ENCODE measurements around the gene ZNF398.
A peak's percentile ranks its signal among the peaks of the same experiment; 100 is the strongest.

The ZNF398 gene

DNA sequence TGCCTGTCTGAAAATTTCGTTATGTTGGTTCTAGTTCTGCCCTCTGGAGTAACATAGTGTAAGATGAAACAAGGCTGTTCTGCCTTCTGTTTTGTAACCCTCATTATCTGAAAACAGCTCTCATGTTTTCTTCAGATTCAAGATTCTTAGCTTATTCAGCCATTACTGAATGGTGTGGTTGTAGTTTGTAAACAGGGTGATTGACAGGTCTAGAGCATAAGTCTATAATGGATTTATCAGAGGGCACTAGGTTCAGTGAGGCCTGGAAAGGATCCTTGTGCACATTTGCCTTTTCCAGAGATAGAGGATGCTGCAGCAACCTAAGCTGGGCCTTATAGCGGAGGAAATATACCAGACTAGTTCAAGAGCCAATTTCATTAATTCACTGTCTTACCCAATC, 6.1 kb downstream of the ZNF398 start:
- no peak for DNase-seq

- no peak for DNase-seq
Measured at GRCh38 chr7:149154056-149154455, 6.8 kb downstream of the ZNF398 start.

DNA sequence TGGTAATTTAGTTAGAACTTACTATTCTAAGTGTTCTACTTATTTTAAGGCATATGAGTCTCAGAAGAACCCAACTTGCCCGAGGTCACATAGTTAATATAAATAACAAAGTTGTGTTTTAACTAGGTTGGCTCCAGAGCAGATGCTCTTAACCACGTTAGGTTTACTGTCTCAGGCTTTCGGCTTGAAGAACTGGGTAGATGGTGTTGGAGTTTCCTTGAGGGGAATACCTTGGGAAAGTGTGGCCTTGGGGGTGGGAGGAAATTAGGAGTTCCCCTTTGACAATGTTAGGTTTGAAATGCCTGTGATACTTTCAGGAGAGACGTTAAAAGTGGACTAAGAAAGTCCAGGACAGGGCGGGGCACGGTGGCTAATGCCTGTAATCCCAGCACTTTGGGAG, 9.6 kb downstream of the ZNF398 start:
- no peak for DNase-seq

DNA sequence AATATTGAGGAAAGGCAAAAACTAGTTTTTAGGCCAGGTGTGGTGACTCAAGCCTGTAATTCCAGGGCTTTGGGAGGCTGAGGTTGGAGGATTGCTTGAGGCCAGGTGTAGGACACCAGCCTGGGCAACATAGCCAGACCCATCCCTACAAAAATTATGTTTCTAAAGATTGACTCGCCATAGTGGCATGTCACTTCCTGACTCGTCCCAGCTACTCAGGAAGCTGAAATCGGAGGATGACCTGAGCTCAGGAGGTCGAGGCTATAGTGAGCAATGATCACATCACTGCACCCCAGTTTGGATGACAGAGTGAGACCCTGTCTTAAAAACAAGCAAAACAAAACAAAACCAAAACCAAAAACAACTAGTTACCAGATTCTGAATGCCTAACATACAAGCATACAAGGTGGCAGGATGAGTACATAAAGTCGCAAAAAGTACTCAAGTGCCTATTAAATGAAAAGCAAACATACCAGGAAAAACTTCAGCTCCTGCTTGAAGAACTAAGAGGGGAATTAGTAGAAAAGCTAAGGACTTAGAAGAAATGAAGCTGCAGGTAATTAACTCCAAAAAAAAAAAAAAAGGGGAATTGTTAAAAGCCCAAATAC, 14.1 kb downstream of the ZNF398 start:
- no peak for DNase-seq

GRCh38 chr7:149166142-149166541, 18.9 kb downstream of the ZNF398 start:
- DNase-seq: no peak

- no peak for DNase-seq
Measured at GRCh38 chr7:149166630-149167352, 19.5 kb downstream of the ZNF398 start.

GRCh38 chr7:149171892-149172533, 24.8 kb downstream of the ZNF398 start:
- DNase-seq: no peak

- no peak for DNase-seq
Measured at GRCh38 chr7:149172534-149172920, 25.3 kb downstream of the ZNF398 start.

DNA sequence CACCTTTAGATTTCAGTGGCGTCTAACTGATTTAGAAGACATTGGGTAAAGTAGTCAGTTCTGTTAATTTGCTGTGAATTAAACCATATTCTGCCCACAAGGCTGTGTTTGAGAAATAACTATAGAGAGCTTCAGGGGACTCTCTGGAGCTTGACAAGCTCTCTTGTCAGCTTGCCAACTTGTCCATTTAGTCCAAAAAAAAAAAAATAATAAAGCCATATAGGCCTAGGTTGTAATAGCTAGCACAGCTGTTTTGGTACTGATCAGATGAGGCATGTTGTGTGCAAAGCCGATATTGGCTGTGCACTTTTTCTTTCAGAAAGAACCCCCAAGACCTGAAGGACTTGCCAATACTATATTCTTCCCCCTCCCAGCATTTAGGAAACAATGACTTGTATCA, 27.9 kb downstream of the ZNF398 start:
- no peak for DNase-seq

- DNase-seq: no peak
Measured at GRCh38 chr7:149179241-149179640, 32.0 kb downstream of the ZNF398 start.

DNA sequence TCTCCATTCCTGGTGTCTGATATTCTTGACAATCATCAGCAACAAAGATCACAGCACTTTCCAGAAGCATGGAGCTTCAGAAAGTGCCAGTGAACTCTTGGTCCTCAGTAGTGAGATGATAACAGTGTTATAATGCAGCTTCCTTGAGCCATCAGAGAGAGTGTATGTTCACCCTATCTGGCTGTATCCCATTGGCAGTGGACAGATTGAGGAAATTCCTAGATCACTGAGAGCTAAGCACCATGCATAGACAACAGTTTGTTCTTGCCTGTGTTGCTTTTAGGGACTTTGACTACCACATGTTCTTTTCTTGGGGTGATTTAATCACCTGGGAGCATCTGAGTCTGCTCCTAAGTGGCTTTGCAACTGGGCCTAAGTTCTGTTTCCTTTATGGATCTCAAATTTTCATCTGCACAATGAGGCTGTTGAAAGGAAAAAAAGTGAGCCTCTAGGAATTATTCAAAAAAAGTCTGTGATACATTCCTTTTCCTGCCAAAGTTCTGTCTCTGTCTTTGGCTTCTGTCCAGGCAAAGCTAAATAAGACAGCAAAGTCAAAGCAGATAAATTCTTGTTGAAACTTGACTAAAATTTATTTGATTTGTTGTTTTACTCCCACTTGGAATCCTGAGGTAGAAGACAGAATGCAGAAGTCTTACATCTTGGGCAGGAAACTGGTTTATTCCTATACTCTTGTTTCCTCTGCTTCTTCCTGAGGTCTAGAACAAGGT, 33.6 kb downstream of the ZNF398 start:
- DNase-seq: no peak

DNA sequence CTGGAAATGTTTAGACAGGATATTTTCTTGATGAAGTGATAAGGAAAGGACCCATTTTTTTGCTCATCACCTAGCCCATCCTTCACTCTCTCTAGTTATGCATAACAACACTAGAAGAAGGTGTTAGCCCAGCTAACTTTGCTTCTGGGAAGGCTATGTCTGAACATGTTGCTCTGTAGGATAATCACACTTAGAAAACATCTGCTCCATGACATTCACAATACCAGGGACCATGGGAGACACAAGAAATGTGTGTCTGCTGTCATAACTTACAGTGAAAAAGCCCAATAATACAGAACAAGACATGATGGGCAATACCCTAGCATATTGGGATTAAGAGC, 34.2 kb downstream of the ZNF398 start:
- no peak for DNase-seq

- no peak for DNase-seq
Measured at GRCh38 chr7:149184274-149184673, 37.0 kb downstream of the ZNF398 start.

DNA sequence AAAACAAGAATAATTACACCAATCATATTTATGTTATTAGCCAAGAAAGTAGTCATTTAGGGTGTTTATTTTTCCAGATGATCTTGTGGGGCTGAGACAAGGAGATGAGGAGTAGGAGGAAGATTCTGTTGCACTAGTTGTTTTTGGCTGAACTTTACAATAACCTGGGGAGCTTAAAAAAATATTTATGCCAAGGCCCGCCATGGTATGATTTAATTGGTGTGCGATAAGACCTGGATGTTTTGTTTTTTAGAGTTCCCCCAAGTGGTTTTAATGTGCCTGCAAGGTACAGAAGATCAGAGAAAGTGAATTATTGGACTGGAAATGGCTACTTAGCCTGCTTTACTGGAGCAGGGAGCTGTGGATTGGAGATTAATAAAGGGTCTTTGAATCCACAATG, 41.0 kb downstream of the ZNF398 start:
- no peak for DNase-seq

DNA sequence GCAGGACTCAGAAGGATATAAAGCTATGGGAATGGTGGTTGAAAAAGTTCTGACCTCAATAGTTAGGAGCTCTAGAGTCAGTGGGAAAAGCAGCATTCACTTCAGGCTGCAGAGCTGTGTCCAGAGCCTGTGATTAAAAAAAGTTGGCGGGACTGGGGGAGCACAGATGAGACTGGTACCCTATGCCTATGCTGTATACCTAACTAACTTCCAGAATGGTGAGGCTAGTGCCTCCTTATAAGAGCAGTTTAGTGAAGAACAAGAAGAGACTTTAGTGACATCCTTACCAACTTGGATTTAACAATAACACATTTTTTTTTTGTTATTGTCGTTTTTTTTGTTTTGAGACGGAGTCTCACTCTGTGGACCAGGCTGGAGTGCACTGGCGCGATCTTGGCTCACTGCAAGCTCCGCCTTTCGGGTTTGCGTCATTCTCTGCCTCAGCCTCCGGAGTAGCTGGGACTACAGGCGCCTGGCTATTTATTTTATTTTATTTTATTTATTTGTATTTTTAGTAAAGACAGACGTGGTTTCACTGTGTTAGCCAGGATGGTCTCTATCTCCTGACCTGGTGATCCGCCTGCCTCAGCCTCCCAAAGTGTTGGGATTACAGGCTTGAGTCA, 41.5 kb downstream of the ZNF398 start:
- DNase-seq: no peak

GRCh38 chr7:149191851-149192250, 44.6 kb downstream of the ZNF398 start:
- no peak for DNase-seq

DNA sequence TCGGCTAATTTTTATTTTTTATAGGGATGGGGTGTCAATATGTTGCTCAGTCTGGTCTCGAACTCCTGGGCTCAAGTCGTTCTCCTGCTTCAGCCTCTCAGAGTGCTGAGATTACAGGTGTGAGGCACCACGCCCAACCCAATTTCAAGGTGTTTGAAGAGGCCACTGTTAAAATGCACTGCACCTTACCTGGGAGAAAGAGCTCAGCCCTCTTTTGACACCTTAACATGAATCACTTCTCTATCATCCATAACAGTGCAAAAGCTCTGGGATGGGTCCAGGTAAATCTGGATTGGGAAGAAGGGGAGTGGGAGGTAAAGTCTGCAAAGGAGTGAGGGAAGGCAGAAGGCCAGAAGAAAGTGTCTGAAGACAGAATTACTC, 47.5 kb downstream of the ZNF398 start:
- no peak for DNase-seq

DNA sequence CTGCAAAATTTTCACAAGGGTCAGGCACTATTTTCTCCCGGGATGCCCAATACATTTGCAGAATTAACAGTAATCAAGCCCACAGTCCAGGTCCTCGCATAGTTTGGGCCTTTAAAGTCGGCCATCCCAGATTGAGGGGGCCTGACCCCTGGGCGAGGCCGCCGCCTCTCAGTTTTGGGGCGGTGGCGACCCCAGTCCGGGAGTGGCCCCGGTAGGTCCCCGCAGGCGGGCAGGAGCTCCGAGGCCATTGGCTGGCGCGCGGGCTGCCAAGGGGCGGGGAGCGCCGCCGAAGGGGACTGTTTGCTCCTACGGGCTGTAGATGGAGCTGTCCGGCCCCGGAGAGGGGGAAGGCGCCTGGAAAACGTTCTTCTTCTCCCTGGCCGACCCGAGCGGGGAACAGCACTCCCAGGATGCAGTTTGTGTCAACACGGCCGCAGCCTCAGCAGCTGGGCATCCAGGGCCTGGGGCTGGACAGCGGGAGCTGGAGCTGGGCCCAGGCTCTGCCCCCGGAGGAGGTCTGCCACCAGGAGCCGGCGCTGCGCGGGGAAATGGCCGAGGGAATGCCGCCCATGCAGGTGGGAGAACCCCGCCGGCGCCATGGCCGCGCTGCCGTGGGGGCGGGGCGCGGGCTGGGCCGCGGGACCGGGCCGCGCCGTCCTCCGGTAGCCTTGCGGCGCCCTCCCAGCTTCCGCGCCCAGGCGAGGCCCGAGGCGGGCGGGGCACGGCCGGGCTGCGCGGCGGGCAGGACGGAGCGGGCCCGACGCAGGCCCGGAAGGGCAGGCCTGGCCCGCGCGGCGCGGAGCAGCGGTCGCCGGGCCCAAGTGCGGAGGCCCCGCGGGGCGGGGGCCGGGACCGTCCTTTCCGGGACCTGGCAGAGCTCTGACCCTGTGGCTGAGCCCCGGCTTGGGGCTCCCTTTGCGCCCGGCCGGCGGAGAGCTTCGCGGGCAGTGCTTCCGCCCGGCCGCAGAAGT, 48.2 kb downstream of the ZNF398 start, which contains the start of gene ZNF282:
Gene ZNF282, plus strand, starts transcription at position 367 of the 971 bp plus-strand sequence. Its CDS starts 44 bp downstream, at position 411.
- peak; percentile 76 for DNase-seq

DNA sequence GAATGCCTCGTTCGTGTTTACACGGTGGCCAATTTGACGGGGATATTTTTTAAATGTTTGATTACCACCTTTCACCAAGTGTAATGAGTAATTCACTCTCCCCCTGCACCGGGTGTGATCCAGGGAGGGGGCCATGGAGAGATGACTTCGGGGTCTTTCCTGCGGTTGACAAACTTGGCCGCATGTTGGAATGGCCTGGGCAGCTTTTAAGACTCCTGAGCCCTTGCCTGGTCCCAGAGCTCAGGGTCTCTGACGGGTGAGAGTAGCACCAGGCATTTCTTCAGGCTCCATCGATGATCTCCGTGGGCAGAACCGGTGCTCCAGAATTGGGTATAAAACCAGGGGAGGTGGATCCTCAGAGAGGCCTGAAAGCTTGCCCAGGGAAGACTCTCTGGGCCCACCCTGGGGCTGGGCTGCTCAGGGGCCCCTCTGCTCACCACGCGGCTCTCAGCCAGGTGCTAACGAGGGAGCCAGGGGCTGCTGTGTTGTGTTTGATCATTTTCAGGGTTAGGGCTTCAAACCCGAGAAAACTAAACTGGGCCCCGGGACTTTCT, 49.0 kb downstream of the ZNF398 start:
- peak; percentile 29 for DNase-seq

GRCh38 chr7:149196705-149197171, 49.5 kb downstream of the ZNF398 start:
- no peak for DNase-seq

DNA sequence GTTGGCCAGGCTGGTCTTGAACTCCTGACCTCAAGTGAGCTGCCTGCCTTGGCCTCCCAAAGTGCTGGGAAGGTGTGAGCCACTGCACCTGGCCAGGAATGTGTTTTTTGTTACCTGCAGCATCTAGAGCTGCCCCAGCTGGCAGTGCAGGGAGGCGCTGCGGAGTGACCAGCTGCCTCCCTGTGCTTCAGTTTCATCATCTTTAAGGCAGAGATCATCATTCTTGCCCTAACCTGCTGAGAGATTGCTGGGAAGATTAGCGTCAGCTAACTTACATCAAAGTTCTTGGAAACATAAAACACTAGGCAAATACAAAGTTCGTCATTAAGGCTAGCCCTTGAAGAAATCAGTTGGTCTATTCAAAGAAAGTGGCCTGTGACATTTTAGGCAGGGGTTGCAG, 50.4 kb downstream of the ZNF398 start:
- no peak for DNase-seq
